ENCODE data around the gene KIAA1671. TPM values are rescaled to one million over a fixed set of nuclear protein-coding genes. Genes with fewer than 3 reads are reported as not detected.
"Not testable (repeated sequence)": the region's sequence is repeated elsewhere in the genome, so short reads cannot be mapped to it uniquely, and the experiment has no call there.

The KIAA1671 gene
- total RNA-seq, 3 donors from 2014 or later = 9.8 to 62.8 (median 36.4) TPM

DNA sequence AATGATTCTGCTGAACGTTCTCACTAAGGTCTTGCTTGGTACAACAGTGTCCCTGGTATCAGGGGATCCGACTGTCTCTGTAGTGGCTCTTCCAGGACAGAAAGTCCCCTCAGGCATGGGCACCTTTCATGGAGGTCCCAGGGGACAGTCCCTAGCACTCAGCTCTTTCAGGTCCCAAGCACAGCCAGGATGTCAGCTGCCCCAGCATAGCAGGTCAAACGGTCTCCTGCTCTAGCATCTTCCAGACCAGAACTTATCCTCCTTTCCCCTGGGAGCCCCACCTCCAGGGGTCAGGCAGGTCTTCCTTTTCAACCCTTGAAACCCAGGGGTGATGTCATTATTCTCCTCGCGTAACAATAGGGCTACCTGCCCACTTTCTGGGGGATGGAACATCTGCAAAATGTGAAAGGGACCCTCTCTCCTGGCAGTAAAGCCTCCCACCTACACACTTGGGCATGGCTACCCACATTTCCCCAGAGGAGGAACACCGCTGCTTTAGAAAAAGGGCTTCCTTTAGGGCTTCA lies 222.4 kb downstream of the KIAA1671 start:
- H3K27ac ChIP-seq = peak overlapping the region; percentile 84 to 89
- peaks cover 0 to 5% of the 10 kb centered on the region in 2 donors for H3K4me1 ChIP-seq
- no peaks in the 10 kb centered on the region for H3K36me3 ChIP-seq
- H3K27me3 ChIP-seq = no peaks in the 10 kb centered on the region
- TF ChIP-seq POLR2AphosphoS5 (IDR thresholded peaks at IDR 0.05) = no peak
- H3K9me3 ChIP-seq = peaks cover 0 to 4% of the 10 kb centered on the region in 2 donors
- DNase-seq (ENCODE audit: low spot score in 2 of 2) = no peak
- no peak overlapping the region for H3K4me3 ChIP-seq
- intact Hi-C loops (cut with DNase I; ENCODE audit: low total_unique reads) = no loop called here

DNA sequence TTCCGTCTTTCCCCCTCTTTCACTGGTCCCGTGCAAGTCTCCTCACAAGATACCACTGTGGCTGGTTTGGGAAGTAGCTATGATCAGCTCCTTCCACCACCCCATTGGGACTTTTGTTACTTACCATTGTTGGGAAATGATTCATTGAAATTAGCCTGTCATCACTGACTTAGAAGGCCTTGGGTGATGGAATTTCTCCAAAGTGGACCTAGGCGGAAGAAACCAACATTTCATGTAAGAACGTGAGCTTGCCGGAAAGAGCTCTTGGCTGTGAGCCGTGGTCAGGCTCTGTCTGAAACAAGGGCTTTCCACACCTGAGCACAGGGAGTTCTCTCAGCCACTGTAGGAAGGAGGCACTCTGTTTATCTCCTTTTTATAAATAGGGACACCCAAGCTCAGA lies 223.7 kb downstream of the KIAA1671 start:
- peaks cover 0 to 5% of the 10 kb centered on the region in 2 donors for H3K4me1 ChIP-seq
- peak in 1 of 2 donors; percentile 83 for DNase-seq (ENCODE audit: low spot score in 2 of 2)
- no peak overlapping the region for H3K4me3 ChIP-seq
- no peaks in the 10 kb centered on the region for H3K27me3 ChIP-seq
- no peaks in the 10 kb centered on the region for H3K36me3 ChIP-seq
- H3K27ac ChIP-seq = peak overlapping the region; percentile 84 to 90
- peak in 1 of 3 donors; percentile 52 for TF ChIP-seq POLR2AphosphoS5 (IDR thresholded peaks at IDR 0.05)
- TF ChIP-seq POLR2A (IDR thresholded peaks at IDR 0.05) = no peak
- intact Hi-C loops (cut with DNase I; ENCODE audit: low total_unique reads) = no loop called here
- peaks cover 0 to 4% of the 10 kb centered on the region in 2 donors for H3K9me3 ChIP-seq

DNA sequence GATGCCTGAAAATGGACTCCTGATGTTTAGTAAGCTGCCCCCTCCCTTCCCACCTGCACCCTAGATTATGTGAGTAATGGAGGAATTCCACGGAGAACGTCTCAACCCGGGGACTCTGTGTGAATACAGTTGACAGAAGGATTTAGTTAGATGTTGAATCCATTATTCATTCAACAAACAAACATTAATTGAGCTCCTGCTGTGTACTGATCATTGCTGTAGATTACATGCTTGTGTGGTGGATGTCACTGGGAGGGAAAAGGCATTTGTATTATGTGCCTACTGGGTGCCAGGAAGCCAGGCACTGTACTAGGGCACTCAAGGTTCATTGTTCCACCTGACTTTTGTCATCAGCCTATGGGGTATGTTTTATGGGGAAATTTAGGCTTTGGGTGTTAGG lies 224.3 kb downstream of the KIAA1671 start:
- H3K27me3 ChIP-seq = no peaks in the 10 kb centered on the region
- no peak for DNase-seq (ENCODE audit: low spot score in 2 of 2)
- H3K36me3 ChIP-seq = no peaks in the 10 kb centered on the region
- H3K4me1 ChIP-seq = peaks cover 0 to 5% of the 10 kb centered on the region in 2 donors
- H3K27ac ChIP-seq = peak overlapping the region; percentile 84 to 90
- H3K4me3 ChIP-seq = no peak overlapping the region
- intact Hi-C loops (cut with DNase I; ENCODE audit: low total_unique reads) = no loop called here
- H3K9me3 ChIP-seq = peaks cover 0 to 4% of the 10 kb centered on the region in 2 donors
- TF ChIP-seq POLR2AphosphoS5 (IDR thresholded peaks at IDR 0.05) = no peak

DNA sequence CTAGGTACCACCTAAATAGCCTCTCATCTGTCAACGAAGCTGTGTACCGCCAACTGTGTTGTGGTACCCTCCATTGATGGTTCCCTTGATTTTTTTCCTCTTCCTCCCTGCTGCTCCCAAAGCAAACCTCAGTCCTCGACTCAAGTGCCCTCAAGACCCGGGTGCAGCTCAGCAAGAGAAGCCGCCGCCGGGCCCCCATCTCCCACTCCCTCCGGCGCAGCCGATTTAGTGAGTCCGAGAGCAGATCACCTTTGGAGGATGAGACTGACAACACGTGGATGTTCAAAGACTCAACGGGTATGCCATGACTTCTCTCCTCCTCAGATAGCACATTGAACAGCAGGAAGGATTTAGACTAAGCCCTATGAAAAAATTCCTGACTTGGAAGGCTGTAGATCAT lies 224.7 kb downstream of the KIAA1671 start:
- no peaks in the 10 kb centered on the region for H3K36me3 ChIP-seq
- TF ChIP-seq, protein P1, sequence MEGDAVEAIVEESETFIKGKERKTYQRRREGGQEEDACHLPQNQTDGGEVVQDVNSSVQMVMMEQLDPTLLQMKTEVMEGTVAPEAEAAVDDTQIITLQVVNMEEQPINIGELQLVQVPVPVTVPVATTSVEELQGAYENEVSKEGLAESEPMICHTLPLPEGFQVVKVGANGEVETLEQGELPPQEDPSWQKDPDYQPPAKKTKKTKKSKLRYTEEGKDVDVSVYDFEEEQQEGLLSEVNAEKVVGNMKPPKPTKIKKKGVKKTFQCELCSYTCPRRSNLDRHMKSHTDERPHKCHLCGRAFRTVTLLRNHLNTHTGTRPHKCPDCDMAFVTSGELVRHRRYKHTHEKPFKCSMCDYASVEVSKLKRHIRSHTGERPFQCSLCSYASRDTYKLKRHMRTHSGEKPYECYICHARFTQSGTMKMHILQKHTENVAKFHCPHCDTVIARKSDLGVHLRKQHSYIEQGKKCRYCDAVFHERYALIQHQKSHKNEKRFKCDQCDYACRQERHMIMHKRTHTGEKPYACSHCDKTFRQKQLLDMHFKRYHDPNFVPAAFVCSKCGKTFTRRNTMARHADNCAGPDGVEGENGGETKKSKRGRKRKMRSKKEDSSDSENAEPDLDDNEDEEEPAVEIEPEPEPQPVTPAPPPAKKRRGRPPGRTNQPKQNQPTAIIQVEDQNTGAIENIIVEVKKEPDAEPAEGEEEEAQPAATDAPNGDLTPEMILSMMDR (IDR thresholded peaks at IDR 0.05) = no peak
- no peak for TF ChIP-seq POLR2AphosphoS5 (IDR thresholded peaks at IDR 0.05)
- no peak for TF ChIP-seq POLR2A (IDR thresholded peaks at IDR 0.05)
- intact Hi-C loops (cut with DNase I; ENCODE audit: low total_unique reads) = no loop called here
- peaks cover 0 to 4% of the 10 kb centered on the region in 2 donors for H3K9me3 ChIP-seq
- peak overlapping the region; percentile 84 to 90 for H3K27ac ChIP-seq
- no peaks in the 10 kb centered on the region for H3K27me3 ChIP-seq
- DNase-seq (ENCODE audit: low spot score in 2 of 2) = no peak
- H3K4me3 ChIP-seq = no peak overlapping the region
- H3K4me1 ChIP-seq = peaks cover 0 to 5% of the 10 kb centered on the region in 2 donors

DNA sequence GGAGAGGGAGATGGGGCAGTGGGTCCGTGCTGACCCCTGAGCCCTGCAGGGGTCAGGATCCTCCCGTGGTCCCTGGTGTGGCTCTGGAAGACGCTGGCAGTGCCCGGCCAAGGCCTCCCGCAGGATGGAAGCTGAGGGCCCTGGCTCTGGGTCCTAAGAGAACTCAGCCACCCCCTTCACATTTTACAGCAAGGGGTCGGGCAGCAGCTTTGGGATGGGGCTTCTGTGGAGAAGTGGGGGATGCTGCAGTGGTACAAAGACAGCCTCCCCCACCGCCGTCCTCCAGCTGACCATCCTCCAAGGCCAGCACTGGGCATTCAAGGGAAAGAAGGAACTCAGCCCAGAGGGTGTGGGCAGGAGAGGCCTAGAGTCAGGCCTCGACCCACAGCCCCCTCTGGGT lies 225.4 kb downstream of the KIAA1671 start:
- intact Hi-C loops (cut with DNase I; ENCODE audit: low total_unique reads) = no loop called here
- H3K4me3 ChIP-seq = no peak overlapping the region
- DNase-seq (ENCODE audit: low spot score in 2 of 2) = no peak
- no peaks in the 10 kb centered on the region for H3K27me3 ChIP-seq
- H3K36me3 ChIP-seq = no peaks in the 10 kb centered on the region
- H3K4me1 ChIP-seq = peaks cover 0 to 5% of the 10 kb centered on the region in 2 donors
- H3K9me3 ChIP-seq = peaks cover 0 to 4% of the 10 kb centered on the region in 2 donors
- TF ChIP-seq, protein P1 (IDR thresholded peaks at IDR 0.05) = no peak
- TF ChIP-seq POLR2AphosphoS5 (IDR thresholded peaks at IDR 0.05) (no peak), POLR2A (IDR thresholded peaks at IDR 0.05) (no peak)
- no peak overlapping the region for H3K27ac ChIP-seq

DNA sequence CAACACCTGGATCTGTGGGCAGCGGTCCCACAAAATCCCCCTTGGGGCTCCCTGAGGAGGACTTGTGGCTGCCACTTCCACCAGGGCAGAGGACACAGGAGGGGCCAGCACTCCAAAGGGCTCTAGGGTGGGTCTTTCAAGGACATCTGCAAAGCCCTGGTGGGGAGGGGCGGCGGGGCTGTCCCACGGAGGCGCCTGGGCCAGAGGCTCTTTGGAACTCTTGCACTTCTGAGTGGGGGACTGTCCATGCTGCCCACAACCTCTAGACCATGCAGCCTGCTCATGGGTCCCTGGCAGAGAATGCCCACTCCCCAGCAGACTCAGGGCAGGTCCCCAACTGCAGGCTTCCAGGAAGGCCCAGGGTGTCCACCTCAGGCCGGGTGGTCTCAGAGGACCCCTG lies 225.8 kb downstream of the KIAA1671 start:
- intact Hi-C loops (cut with DNase I; ENCODE audit: low total_unique reads); H3K9me3 ChIP-seq; H3K27ac ChIP-seq; H3K4me3 ChIP-seq; H3K36me3 ChIP-seq; DNase-seq (ENCODE audit: low spot score in 2 of 2); H3K27me3 ChIP-seq; H3K4me1 ChIP-seq: not testable (repeated sequence)

DNA sequence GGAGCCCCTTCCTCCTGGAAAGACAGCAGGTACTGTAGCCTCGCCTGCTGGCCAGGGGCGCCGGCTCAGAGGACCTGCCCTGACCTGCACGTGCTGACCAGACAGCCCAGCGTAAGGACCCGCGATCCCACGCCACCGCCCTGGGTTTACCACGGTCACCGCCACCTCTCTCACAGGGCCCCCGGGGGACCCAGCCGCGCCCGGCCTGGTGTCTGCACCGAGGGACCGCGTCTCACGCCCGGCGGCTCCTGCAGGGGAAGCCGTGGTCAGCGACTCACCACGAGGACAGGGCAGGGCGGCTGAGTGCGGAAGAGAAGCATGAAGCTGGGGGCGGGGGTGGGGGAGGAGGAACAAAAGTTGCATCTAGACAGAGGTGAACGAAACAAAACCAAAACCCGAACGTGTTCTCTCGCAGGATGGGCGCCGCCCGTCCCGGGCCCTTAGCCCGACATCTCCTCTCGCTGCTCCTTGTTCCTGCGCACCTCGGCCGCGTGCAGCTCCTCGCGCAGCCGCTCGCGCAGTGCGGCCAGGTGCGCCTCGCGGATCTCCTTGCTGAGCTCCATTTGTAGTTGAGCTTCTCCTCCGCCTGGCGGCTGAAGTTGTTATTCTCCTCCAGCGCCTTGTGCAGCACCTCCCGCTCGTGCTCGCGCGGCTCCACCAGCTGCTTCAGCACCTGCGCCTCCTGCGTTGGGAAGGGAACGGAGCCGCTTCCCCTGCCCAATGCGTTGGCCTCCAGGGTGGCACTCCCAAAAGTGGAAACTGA lies 226.5 kb downstream of the KIAA1671 start:
- H3K27me3 ChIP-seq; intact Hi-C loops (cut with DNase I; ENCODE audit: low total_unique reads); H3K9me3 ChIP-seq; H3K4me3 ChIP-seq; DNase-seq (ENCODE audit: low spot score in 2 of 2); H3K4me1 ChIP-seq; H3K27ac ChIP-seq; H3K36me3 ChIP-seq: not testable (repeated sequence)

Measured in breast epithelium (tissue), 4 donors.